MCF 10A (cell line): ENCODE measurements around the gene GAD1. TPM values are rescaled to one million over a fixed set of nuclear protein-coding genes. Genes with fewer than 3 reads are reported as not detected.

ENCODE experiments used
- BruUV-seq: library from RNA; stranded (reverse); fragments of 400-500 nt; replicated peaks from 2 replicates; lab custom pipeline; 2021; lab: Mats Ljungman, UMichigan
- CTCF ChIA-PET: fragments of 300-600 bp; sonication (Branson Sonifier 250); formaldehyde crosslinking; extraction: SDS; loops from one replicate; lab custom pipeline; 2021; ENCODE audit warnings: antibody characterized with exemption, inconsistent platforms; lab: Yijun Ruan, JAX
- POLR2A ChIA-PET: fragments of 300-600, 350-650 bp; sonication (Branson Sonifier 250); formaldehyde crosslinking; extraction: SDS; loops from one replicate; lab custom pipeline; 2020; ENCODE audit warnings: antibody characterized with exemption, inconsistent platforms; lab: Yijun Ruan, JAX
- DNase-seq: peaks from one replicate; pipeline ENCODE4 v3.0.0-alpha.2; 2018; ENCODE audit not compliant: unreplicated experiment
- H3K27ac Mint-ChIP-seq: one replicate; pipeline ENCODE4 v1.8.0; 2022; ENCODE audit warnings: mild to moderate bottlenecking, low read depth, mixed read lengths; ENCODE audit not compliant: unreplicated experiment
- H3K27me3 Mint-ChIP-seq: one replicate; pipeline ENCODE4 v1.8.0; 2022; ENCODE audit warnings: mixed read lengths; ENCODE audit not compliant: insufficient read depth, unreplicated experiment
- H3K36me3 Mint-ChIP-seq: one replicate; pipeline ENCODE4 v1.8.0; 2022; ENCODE audit warnings: mild to moderate bottlenecking, moderate library complexity, mixed read lengths; ENCODE audit not compliant: insufficient read depth, unreplicated experiment
- H3K4me1 Mint-ChIP-seq: one replicate; pipeline ENCODE4 v1.8.0; 2022; ENCODE audit warnings: mixed read lengths; ENCODE audit not compliant: insufficient read depth, unreplicated experiment
- H3K4me3 Mint-ChIP-seq: one replicate; pipeline ENCODE4 v1.8.0; 2022; ENCODE audit warnings: mild to moderate bottlenecking, moderate library complexity, mixed read lengths; ENCODE audit not compliant: unreplicated experiment
- H3K9me3 Mint-ChIP-seq: one replicate; pipeline ENCODE4 v1.8.0; 2022; ENCODE audit warnings: mixed read lengths; ENCODE audit not compliant: unreplicated experiment
- intact Hi-C: fragments of 100-400 bp; cut with micrococcal nuclease; formaldehyde crosslinking; loops from 2 replicates; pipeline ENCODE4 v1.14.1; 2022
- total RNA-seq: library from RNA; stranded (reverse); gene quantifications from 2 replicates; pipeline ENCODE4 v1.2.3, GENCODE V29; 2022
- TF ChIP-seq, protein P1 (sequence below): fragments of 200-600 bp; IDR thresholded peaks from one replicate; pipeline ENCODE4 v1.8.0; 2022; ENCODE audit warnings: antibody characterized with exemption, mild to moderate bottlenecking; ENCODE audit not compliant: unreplicated experiment

The GAD1 gene
- total RNA-seq, 1 experiment from 2014 or later: 2.5 TPM

DNA sequence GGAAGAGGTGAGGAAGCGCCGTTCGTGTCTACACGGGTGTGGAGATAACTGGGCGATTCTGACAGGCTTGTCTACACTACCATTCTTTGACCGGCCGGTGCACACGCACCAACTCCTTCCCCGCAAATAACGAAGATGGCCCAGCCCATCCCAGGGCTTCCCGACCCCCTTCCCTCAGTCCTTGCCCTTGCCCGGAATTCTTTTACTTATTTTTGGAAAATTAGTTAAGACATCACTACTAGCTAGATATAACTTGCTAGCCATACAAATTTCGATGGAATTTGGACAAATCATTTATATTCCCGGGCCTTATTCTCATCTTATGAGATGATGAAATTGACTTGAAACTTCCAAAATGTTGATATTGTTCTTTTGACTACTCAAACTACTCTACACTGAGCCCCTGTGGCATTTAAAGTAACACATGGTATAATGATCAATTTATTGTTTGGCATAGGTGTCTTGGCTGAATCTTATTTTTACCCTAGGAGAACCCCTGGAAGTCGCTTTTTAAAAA, 45.2 kb upstream of the GAD1 start:
- H3K36me3 Mint-ChIP-seq: no peaks in the 10 kb centered on the region
- no peaks in the 10 kb centered on the region for H3K27me3 Mint-ChIP-seq
- POLR2A ChIA-PET: interaction anchor here (1.4 to 3.3 kb wide), 6 partner anchors 13 to 246 kb away, joined by 3 to 22 read pairs (median 8); no protein-coding TSS in a partner anchor
- TF ChIP-seq, protein P1, sequence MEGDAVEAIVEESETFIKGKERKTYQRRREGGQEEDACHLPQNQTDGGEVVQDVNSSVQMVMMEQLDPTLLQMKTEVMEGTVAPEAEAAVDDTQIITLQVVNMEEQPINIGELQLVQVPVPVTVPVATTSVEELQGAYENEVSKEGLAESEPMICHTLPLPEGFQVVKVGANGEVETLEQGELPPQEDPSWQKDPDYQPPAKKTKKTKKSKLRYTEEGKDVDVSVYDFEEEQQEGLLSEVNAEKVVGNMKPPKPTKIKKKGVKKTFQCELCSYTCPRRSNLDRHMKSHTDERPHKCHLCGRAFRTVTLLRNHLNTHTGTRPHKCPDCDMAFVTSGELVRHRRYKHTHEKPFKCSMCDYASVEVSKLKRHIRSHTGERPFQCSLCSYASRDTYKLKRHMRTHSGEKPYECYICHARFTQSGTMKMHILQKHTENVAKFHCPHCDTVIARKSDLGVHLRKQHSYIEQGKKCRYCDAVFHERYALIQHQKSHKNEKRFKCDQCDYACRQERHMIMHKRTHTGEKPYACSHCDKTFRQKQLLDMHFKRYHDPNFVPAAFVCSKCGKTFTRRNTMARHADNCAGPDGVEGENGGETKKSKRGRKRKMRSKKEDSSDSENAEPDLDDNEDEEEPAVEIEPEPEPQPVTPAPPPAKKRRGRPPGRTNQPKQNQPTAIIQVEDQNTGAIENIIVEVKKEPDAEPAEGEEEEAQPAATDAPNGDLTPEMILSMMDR: no peak
- peak overlapping the region; percentile 92 for H3K4me3 Mint-ChIP-seq
- DNase-seq: peak; percentile 1
- no TSS peak for BruUV-seq
- H3K4me1 Mint-ChIP-seq: no peaks in the 10 kb centered on the region
- no peak overlapping the region for H3K27ac Mint-ChIP-seq
- intact Hi-C loops: loop anchor here (5.0 kb wide), 1 partner anchor 34 kb away; no protein-coding TSS in a partner anchor
- CTCF ChIA-PET: interaction anchor here (0.6 to 1.2 kb wide), 5 partner anchors 32 to 391 kb away, joined by 3 to 6 read pairs (median 4); no protein-coding TSS in a partner anchor
- H3K9me3 Mint-ChIP-seq: no peaks in the 10 kb centered on the region

DNA sequence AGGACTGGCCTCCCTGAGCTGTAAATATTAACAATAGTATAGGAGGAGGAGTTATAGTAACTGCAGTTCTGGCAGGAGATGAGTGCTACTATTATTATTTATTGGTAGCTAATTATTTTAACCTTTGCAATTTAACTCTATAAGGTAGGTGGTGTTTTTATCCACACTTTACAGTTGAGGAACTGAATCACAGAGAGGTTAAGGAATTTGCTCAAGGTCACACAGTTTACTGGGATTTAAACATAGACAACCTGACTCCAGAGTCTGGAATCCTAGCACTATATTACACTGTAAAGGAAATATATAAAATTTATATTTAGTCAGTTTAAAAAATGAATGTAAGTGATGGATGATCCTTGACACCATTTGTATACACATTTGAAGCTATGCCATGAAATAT, 44.4 kb upstream of the GAD1 start:
- DNase-seq: no peak
- POLR2A ChIA-PET: interaction anchor here (0.7 to 3.3 kb wide), 3 partner anchors 12 to 34 kb away, joined by 4 to 21 read pairs (median 7); no protein-coding TSS in a partner anchor
- CTCF ChIA-PET: interaction anchor here (1.1 to 1.2 kb wide), 4 partner anchors 33 to 412 kb away, joined by 3 to 7 read pairs (median 4); no protein-coding TSS in a partner anchor
- Mint-ChIP-seq H3K27ac (no peak overlapping the region), H3K9me3 (no peaks in the 10 kb centered on the region), H3K27me3 (no peaks in the 10 kb centered on the region), H3K36me3 (no peaks in the 10 kb centered on the region), H3K4me3 (peak overlapping the region; percentile 92), H3K4me1 (no peaks in the 10 kb centered on the region)
- TF ChIP-seq, protein P1: no peak
- BruUV-seq: no TSS peak
- intact Hi-C loops: loop anchor here (5.0 kb wide), 1 partner anchor 35 kb away; no protein-coding TSS in a partner anchor

DNA sequence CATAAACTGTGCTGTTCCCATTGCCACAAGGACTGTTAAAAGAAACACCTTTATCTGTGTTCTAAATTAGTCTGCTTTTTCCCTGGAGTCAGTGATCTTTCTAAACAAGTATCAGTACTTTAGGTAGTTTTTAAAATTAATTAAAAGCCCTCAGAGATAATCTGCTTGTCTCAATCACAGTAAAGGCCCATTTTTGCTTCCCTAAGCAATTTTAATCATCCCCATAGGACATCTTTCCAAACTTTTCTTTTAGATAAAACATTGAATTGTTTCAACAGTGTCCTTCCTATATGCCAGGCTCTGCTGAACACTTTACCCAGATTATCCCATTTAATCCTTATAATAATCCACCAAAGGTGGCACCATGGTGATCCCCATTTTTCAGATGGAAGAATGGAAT, 42.6 kb upstream of the GAD1 start:
- no peaks in the 10 kb centered on the region for H3K36me3 Mint-ChIP-seq
- CTCF ChIA-PET: no interaction called here
- POLR2A ChIA-PET: no interaction called here
- H3K27me3 Mint-ChIP-seq: no peaks in the 10 kb centered on the region
- H3K9me3 Mint-ChIP-seq: no peaks in the 10 kb centered on the region
- no peak for DNase-seq
- TF ChIP-seq, protein P1: no peak
- H3K4me3 Mint-ChIP-seq: no peak overlapping the region
- H3K27ac Mint-ChIP-seq: no peak overlapping the region
- BruUV-seq: no TSS peak
- no peaks in the 10 kb centered on the region for H3K4me1 Mint-ChIP-seq
- intact Hi-C loops: loop anchor here (5.0 kb wide), 1 partner anchor 37 kb away; no protein-coding TSS in a partner anchor

DNA sequence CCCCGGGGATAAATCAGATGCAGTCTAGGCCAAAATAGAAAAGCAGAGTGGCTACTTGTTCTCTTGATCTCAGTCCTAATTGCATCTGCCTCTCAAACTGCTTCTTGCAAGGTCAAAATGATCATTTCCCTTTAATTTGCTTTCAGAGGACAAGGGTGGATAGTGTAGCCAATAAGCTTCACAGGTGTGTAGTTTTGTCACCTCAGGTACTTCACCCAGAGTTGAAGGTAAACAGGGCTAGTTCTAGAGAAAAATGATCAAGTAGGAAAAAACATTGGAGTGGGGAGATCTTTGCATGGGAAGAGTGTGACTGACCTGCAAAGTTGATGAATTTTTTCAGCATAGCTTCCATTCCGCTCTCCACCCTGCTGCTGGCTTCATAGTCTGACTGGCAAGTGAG, 37.8 kb upstream of the GAD1 start:
- H3K4me3 Mint-ChIP-seq: no peak overlapping the region
- TF ChIP-seq, protein P1: no peak
- H3K9me3 Mint-ChIP-seq: no peaks in the 10 kb centered on the region
- H3K27ac Mint-ChIP-seq: no peak overlapping the region
- no peak for DNase-seq
- H3K27me3 Mint-ChIP-seq: no peaks in the 10 kb centered on the region
- BruUV-seq: no TSS peak
- H3K4me1 Mint-ChIP-seq: no peaks in the 10 kb centered on the region
- intact Hi-C loops: no loop called here
- ChIA-PET CTCF (interaction anchor here (0.6 to 1.4 kb wide), 4 partner anchors 34 to 424 kb away, joined by 3 read pairs; no protein-coding TSS in a partner anchor), POLR2A (no interaction called here)
- H3K36me3 Mint-ChIP-seq: no peaks in the 10 kb centered on the region
